Adrenal gland (tissue), 12 donors: ENCODE data around the gene ST8SIA1. TPM values are rescaled to one million over a fixed set of nuclear protein-coding genes. Genes with fewer than 3 reads are reported as not detected.

ENCODE experiments used
- DNase-seq, 7 donors: peaks; one replicate each; pipeline ENCODE4 v3.0.0-alpha.2; 2019 to 2020
- H3K27ac ChIP-seq, 5 donors: fragments of 200-600 bp; sonication (generic) in 4 of 5; 1 replicate in 3 of 5; 2 replicates in 2 of 5; pipeline versions ENCODE4 v1.5.1 to v1.8.0; 2016 to 2020; ENCODE audit warnings: mild to moderate bottlenecking in 1 of 5
- H3K27me3 ChIP-seq: fragments of 200-600 bp; 2 replicates; pipeline ENCODE4 v1.8.0; 2021
- H3K36me3 ChIP-seq, 2 donors: fragments of 200-600 bp; replicated peaks in 1 of 2; 1 replicate in 1 of 2; 2 replicates in 1 of 2; pipeline versions ENCODE4 v1.5.1 to v1.8.0; 2018 to 2022
- H3K4me1 ChIP-seq, 2 donors: fragments of 200-600 bp; replicated peaks in 1 of 2; 1 replicate in 1 of 2; 2 replicates in 1 of 2; pipeline versions ENCODE4 v1.5.1 to v1.8.0; 2018 to 2021
- H3K4me3 ChIP-seq, 4 donors: fragments of 200-600 bp; sonication (generic) in 3 of 4; one replicate each; pipeline ENCODE4 v1.5.1; 2016 to 2018
- H3K9me3 ChIP-seq, 3 donors: fragments of 200-600 bp; sonication (generic) in 1 of 3; replicated peaks in 1 of 3; 1 replicate in 2 of 3; 2 replicates in 1 of 3; pipeline versions ENCODE4 v1.5.1 to v1.8.0; 2016 to 2021
- POLR2A ChIP-seq, 2 donors: fragments of 450-650 bp; IDR thresholded peaks; one replicate each; pipeline ENCODE4 v1.6.1; 2017; ENCODE audit warnings: antibody characterized with exemption in 2 of 2, mild to moderate bottlenecking in 2 of 2, moderate library complexity in 1 of 2
- WGBS, 4 donors: extraction: QIAGEN DNeasy Blood & Tissue Kit in 2 of 4; methylation state at CpG; one replicate each; pipeline versions ENCODE4 v1.1.5 to v1.1.7; 2013 to 2017; 5-methylcytosine and 5-hydroxymethylcytosine counted together
- intact Hi-C, 2 donors: fragments of 100-400 bp; cut with DNase I; formaldehyde crosslinking; loops; one replicate each; pipeline versions ENCODE4 v1.14.1 to v1.15.0; 2022 to 2023
- polyA plus RNA-seq, 3 donors: library from polyadenylated mRNA; stranded (reverse); fragments of 200-250 nt in 2 of 3; fragments of 350-450 nt in 1 of 3; fragmentation: Illumina TruSeq in 1 of 3; extraction: RNeasy Lipid Tissue Mini Kit (QIAGEN cat#74804) in 1 of 3; gene quantifications; one replicate each; pipeline ENCODE4 v1.2.3, GENCODE V29; 2013 to 2014
- total RNA-seq, 9 donors: library from RNA; depleted of rRNA in 4 of 9; stranded (reverse); fragments of >200 nt in 4 of 9; fragments of 120-200 nt in 1 of 9; fragmentation: NEBNext Ultra II Directional in 1 of 9; extraction: Animal tissue kit (Norgen Biotek cat#: 25700) in 1 of 9; gene quantifications; one replicate each; pipeline versions ENCODE4 v1.1.0 to v1.2.4, GENCODE V29; 2013 to 2023
- TF ChIP-seq, protein P1 (sequence below), 6 experiments: fragments of 450-650 bp in 4 of 6; fragments of 200-600 bp in 2 of 6; sonication (generic) in 1 of 6; IDR thresholded peaks; 1 replicate in 5 of 6; 2 replicates in 1 of 6; pipeline versions ENCODE4 v1.5.1 to v1.8.0; 2016 to 2021; ENCODE audit warnings: antibody characterized with exemption in 6 of 6, mild to moderate bottlenecking in 2 of 6, moderate library complexity in 1 of 6
- donor health status: healthy with polysubstance abuse.
- donor health status: Bipolar disorder and iron deficiency.
- donor health status: DM: yes; HTN: yes; CAD: no.
- donor health status: DM: no; HTN: no; CAD: no.
- donor health status: DM: no; HTN: no; CAD: no.
- donor health status: DM: yes; HTN: yes; CAD: no.

Gene ST8SIA1
- total and polyA plus RNA-seq, 12 donors, result 3.1 to 37.8 (median 11.8) TPM

GRCh38 chr12:22321638-22322037 is 12.9 kb downstream of the ST8SIA1 start:
- Histone ChIP-seq H3K4me1 (no peaks in the 10 kb centered on the region), H3K27ac (no peak overlapping the region), H3K27me3 (no peaks in the 10 kb centered on the region), H3K4me3 (no peak overlapping the region), H3K36me3 (no peaks in the 10 kb centered on the region), H3K9me3 (no peaks in the 10 kb centered on the region)
- peak in 2 of 7 donors; percentile 12 to 18 for DNase-seq
- intact Hi-C loops, result loop anchor here in 1 of 2 donors (10.0 kb wide), 1 partner anchor 217 kb away; no protein-coding TSS in a partner anchor
- TF ChIP-seq, protein P1, sequence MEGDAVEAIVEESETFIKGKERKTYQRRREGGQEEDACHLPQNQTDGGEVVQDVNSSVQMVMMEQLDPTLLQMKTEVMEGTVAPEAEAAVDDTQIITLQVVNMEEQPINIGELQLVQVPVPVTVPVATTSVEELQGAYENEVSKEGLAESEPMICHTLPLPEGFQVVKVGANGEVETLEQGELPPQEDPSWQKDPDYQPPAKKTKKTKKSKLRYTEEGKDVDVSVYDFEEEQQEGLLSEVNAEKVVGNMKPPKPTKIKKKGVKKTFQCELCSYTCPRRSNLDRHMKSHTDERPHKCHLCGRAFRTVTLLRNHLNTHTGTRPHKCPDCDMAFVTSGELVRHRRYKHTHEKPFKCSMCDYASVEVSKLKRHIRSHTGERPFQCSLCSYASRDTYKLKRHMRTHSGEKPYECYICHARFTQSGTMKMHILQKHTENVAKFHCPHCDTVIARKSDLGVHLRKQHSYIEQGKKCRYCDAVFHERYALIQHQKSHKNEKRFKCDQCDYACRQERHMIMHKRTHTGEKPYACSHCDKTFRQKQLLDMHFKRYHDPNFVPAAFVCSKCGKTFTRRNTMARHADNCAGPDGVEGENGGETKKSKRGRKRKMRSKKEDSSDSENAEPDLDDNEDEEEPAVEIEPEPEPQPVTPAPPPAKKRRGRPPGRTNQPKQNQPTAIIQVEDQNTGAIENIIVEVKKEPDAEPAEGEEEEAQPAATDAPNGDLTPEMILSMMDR (IDR thresholded peaks at IDR 0.05), result no peak
- TF ChIP-seq POLR2A (IDR thresholded peaks at IDR 0.05), result no peak
- WGBS, 4 donors, result 69 to 74% (median 72%) methylated on average over 2 of the region's 2 CpGs

- WGBS, 4 donors, result 87 to 93% (median 91%) methylated on average over 11 of the region's 11 CpGs
- H3K9me3 ChIP-seq, result no peaks in the 10 kb centered on the region
- TF ChIP-seq, protein P1 (IDR thresholded peaks at IDR 0.05), result no peak
- no peak for TF ChIP-seq POLR2A (IDR thresholded peaks at IDR 0.05)
- no peak for DNase-seq
- intact Hi-C loops, result loop anchor here in 1 of 2 donors (10.0 kb wide), 1 partner anchor 216 kb away; no protein-coding TSS in a partner anchor
- H3K27me3 ChIP-seq, result no peaks in the 10 kb centered on the region
- H3K27ac ChIP-seq, result no peak overlapping the region
- no peaks in the 10 kb centered on the region for H3K4me1 ChIP-seq
- no peaks in the 10 kb centered on the region for H3K36me3 ChIP-seq
- H3K4me3 ChIP-seq, result no peak overlapping the region
Observed at GRCh38 chr12:22321018-22321605, 13.4 kb downstream of the ST8SIA1 start.

GRCh38 chr12:22318108-22318737 is 16.3 kb downstream of the ST8SIA1 start:
- Histone ChIP-seq H3K4me1 (no peaks in the 10 kb centered on the region), H3K9me3 (no peaks in the 10 kb centered on the region), H3K4me3 (no peak overlapping the region), H3K27ac (no peak overlapping the region), H3K36me3 (no peaks in the 10 kb centered on the region), H3K27me3 (no peaks in the 10 kb centered on the region)
- TF ChIP-seq, protein P1 (IDR thresholded peaks at IDR 0.05), result no peak
- TF ChIP-seq POLR2A (IDR thresholded peaks at IDR 0.05), result no peak
- WGBS, 4 donors, result 62 to 78% (median 72%) methylated on average over 4 of the region's 4 CpGs
- no peak for DNase-seq
- intact Hi-C loops, result no loop called here

DNA sequence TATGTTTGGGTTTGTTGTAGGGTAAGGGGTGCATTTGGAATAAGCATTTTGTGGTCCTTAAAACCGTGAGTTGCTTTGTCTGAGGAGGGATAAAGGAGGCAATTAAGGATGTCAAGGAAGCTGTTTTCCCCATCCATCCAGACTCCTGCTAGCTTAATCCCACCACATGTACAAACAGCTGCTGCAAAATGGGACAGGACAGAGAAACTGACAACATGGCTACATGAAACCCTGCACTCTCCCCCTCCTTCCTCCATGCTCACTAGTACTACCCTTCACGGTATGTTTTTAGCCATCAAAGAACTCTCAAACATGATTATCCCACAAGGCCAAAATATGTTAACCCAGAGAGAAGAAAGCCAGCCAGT is 20.6 kb downstream of the ST8SIA1 start:
- no peak overlapping the region for H3K4me3 ChIP-seq
- 84 to 96% (median 92%) methylated on average over 2 of the region's 2 CpGs for WGBS, 4 donors
- H3K4me1 ChIP-seq, result no peaks in the 10 kb centered on the region
- TF ChIP-seq, protein P1 (IDR thresholded peaks at IDR 0.05), result no peak
- no peak for TF ChIP-seq POLR2A (IDR thresholded peaks at IDR 0.05)
- no peaks in the 10 kb centered on the region for H3K36me3 ChIP-seq
- intact Hi-C loops, result no loop called here
- DNase-seq, result no peak
- no peaks in the 10 kb centered on the region for H3K9me3 ChIP-seq
- no peak overlapping the region for H3K27ac ChIP-seq
- no peaks in the 10 kb centered on the region for H3K27me3 ChIP-seq
